ENCODE measurements around the gene SPACA9.

DNA sequence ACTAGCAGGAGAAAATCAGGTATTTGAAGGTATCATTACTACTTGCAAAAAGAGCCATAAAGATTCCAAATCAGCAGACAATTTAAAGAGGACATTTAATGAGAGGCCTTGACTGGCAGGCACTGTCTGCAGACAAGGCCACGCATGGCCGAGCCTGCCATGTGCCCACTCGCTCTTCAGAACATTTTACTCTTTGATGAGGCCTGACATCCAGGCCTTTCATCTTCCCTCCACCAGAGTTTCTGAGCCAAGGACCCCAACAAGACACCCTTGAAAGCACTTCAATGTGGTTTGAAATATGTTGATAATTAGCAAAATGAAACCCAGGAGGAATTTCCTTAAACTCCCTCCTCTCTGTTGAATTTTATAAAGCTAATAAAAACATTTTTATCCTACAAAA is 17.0 kb upstream of the SPACA9 start:
- TF ChIP-seq, protein P1, sequence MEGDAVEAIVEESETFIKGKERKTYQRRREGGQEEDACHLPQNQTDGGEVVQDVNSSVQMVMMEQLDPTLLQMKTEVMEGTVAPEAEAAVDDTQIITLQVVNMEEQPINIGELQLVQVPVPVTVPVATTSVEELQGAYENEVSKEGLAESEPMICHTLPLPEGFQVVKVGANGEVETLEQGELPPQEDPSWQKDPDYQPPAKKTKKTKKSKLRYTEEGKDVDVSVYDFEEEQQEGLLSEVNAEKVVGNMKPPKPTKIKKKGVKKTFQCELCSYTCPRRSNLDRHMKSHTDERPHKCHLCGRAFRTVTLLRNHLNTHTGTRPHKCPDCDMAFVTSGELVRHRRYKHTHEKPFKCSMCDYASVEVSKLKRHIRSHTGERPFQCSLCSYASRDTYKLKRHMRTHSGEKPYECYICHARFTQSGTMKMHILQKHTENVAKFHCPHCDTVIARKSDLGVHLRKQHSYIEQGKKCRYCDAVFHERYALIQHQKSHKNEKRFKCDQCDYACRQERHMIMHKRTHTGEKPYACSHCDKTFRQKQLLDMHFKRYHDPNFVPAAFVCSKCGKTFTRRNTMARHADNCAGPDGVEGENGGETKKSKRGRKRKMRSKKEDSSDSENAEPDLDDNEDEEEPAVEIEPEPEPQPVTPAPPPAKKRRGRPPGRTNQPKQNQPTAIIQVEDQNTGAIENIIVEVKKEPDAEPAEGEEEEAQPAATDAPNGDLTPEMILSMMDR (conservative IDR thresholded peaks at IDR 0.05 in 1 of 2, IDR thresholded peaks at IDR 0.05 in 1 of 2; ENCODE audit: extremely low read depth in 1 of 2, insufficient read depth in 1 of 2, low read depth in 1 of 2, low read length in 2 of 2): no peak
- no peak for TF ChIP-seq EZH2 (IDR thresholded peaks at IDR 0.05; ENCODE audit: borderline replicate concordance, low read length)
